Limb (tissue), 2 donors: ENCODE measurements around the gene MAPK8.
"Not testable (repeated sequence)": the region's sequence is repeated elsewhere in the genome, so short reads cannot be mapped to it uniquely, and the experiment has no call there.

Experiments
- DNase-seq, 2 donors: peaks; one replicate each; pipeline ENCODE4 v3.0.0-alpha.2; 2016; ENCODE audit errors: extremely low spot score in 2 of 2

MAPK8 gene

DNA sequence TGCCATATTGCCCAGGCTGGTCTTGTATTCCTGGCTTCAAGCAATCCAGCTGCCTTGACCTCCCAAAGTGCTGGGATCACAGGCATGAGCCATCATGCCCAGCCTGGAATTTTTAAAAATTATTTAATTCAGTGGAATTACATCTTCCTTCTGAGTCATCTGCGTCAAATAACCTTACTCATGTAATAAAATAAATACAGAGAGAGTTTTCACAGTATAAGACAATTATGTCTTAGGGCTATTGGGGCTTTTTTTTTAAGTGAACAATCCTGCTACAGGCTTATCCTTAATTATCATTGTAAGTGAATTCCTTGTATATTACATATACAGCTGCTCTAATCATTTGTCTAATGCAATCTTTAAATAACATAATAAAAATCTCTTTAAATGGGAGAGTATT, 108.3 kb downstream of the MAPK8 start:
- DNase-seq, result no peak

DNA sequence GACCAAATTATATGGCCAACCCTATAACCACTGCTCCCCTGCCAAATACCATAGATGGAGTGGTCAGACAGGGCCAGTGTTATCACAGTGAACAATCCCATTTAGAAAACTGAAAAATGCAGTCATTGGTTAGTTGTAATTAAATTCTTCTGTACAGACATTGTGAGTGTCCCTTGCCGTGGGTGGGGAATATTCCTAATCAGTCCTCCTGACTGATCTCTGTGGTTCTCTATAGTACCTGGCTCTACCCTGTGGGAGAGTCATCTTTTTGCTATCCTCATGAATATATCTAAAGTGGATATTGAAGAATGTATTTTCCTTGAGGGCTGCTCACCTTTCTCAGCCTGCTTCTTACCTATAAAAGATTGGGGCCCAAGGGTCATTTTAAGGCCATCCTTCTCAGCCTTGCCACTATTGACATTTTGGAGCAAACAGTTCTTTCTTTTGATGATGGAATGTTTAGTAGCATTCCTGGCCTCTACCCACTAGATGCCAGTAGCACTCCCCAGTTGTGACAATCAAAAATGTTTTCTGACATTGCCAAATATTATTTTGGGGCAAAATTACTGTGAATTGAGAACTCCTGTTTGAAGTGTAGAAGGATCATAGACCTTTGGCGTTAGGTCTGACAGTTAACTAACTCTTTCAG, 110.2 kb downstream of the MAPK8 start:
- DNase-seq, result no peak

DNA sequence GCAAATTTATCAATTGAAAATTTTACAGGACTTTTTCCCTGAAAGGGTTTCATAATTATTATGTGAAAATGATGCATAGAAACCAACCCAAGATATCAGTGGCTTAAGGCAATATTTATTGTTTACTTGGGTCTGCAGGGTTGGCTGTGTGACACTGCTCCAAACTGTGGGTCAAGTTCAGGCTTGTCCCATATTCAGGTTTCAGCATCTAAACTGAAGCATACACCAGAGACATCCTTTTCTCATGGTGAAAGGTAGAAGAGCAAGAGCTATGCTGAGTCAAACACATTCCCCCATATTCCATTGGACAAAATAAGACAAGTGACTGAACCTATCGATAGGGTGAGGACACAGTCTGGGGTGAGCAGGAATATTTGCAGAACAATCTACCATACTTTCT, 110.9 kb downstream of the MAPK8 start:
- no peak for DNase-seq

DNA sequence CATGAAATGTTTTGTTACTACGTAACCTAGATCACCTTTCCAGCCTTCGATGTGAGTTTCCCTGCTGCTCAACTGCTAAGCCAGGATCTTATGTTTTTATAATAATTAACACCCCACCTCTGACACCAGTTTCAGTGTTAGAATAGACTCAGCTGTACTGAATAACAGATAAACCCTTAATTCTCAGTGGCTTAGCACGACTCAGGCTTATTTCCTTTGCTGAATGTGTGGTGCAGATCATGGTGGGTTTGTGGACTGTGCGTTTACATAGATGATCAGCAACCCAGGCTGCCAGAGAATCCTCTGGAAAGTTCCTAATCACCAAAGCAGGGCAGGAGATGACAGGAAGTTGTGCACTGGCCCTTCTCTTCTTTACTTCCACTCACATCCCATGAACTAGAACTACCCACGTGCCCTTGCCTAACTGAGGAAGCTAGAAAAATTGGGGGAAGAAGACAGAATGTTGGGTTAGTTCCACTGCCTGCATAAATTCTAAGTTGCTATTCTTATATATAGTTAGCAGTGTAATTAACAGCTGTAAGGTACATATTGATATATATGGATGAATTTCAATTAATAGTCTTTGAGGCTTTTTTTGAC, 111.8 kb downstream of the MAPK8 start:
- no peak for DNase-seq

DNA sequence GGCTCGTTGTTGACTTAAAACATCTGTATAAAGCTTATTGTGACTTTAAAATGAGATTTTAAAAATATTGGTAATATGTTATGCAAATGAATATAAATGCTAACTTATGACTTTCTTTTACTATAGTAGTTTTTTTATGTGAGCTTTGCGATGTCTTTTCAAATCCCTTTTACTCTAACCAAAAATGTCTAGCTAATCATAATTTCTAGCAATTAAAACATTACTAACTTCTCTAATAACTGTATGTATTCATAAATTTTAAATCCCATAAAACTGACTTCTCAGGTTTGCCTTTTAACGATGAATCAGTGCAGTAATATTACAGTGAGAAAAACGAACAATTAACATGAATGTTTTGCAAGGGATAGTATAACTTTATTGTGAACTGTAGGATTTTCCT, 113.2 kb downstream of the MAPK8 start:
- no peak for DNase-seq

DNA sequence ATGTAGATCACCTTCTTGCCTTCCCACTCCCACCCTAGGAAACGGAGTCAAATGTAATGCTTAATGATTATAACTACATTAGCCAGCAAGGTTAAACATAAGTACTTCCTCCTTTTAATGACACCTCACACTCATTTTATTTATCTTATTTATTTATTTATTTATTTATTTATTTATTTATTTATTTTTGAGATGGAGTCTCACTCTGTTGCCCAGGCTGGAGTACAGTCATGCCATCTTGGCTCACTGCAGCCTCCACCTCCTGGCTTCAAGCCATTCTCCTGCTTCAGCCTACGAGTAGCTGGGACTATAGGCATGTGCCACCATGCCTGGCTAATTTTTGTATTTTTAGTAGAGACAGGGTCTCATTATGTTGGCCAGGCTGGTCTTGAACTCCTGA, 115.4 kb downstream of the MAPK8 start:
- DNase-seq, result not testable (repeated sequence)

DNA sequence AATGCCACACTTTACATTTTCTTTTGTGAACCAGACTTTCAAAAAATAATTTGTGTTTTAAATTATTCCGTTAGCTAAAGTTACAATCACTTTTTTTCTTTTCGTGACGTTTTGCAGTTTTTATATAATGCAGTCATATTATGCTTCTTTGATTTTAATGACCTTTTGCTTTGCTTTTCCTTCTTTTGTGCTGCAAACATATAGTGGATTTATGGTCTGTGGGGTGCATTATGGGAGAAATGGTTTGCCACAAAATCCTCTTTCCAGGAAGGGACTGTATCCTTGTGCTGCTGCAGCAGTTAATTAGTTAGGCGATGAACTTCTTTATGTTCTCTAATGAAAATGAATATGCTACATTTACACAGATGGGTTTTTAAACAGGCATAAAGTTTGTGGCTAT, 117.4 kb downstream of the MAPK8 start:
- no peak for DNase-seq

DNA sequence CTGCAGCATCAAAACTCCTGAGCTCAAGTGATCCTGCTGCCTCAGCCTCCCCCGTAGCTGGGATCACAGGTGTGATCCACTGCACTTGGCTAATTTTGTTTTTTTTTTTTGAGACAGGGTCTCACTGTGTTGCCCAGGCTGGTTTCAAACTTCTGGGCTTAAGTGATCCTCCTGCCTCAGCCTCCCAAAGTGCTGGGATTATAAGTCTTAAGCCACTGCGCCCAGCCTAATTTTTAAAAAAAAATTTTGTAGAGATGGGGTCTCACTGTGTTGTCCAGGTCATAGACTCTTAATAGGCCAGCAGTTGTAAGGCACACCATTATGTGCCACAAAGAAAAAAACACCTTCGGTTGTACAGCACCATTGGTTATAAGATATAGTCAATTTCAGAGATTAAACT, 122.4 kb downstream of the MAPK8 start:
- DNase-seq, result no peak

DNA sequence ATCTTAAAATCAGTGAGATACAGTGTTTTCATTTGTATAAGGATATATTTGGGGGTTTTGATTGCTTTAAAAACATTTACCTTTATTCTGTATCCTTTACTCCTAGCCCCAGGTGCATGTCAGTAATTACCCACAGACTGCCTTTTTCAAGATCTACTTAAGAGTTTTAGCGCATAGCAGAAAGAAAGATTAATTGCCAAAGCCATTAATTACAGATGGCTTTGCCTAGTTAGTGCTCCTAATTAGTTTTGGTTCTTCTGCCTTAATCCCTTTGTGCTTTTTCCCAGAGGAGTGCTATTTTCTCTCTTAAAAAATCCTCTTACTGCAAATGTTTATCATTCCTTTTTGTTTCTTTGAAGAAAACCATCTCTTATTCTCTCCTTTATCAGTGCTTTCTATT, 122.8 kb downstream of the MAPK8 start:
- no peak for DNase-seq

DNA sequence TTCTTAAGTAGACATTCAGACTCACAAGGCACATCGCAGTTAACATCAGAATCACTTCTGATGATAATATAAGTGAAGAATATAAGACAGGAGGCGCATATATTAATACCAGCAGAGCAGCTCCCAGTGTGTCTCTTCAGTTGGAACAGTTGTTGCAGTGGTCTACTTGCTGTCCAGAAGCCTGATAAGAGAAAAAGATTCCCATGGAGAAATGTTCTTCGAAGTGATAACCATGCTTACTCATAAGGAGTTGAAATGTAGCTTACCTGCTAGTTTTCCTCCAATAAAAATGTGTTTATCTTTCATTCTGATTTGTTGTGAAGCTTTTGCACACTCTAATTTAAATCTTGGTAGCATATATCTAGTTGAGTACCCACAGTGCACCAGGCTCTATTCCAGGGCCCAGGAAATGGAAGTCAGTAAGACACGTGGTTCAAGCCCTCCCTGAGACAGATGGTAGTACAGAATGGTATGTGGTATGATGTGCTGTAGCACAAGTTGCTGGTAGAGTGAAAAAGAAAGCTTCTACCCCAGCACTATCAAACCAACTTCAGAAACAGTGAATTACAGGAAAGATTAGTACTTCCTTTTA, 124.0 kb downstream of the MAPK8 start:
- no peak for DNase-seq

DNA sequence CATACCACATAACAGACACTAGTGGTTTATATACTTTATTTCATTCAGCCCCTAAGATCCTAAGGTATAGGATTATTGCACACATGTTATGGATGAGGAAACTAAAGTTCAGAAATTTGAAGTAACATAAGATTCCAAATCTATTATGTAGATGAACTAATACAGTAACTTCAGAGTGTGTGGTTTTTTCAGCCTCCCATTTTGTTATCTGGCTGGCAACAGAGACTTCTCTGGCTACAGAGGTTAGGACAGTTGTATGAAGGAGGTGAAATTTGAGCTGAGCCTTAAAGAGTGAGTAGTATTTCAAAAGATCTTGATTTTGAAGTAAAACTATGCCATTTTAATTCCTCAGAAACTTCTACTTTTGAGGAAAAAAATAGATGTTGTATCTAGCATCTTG, 125.4 kb downstream of the MAPK8 start:
- no peak for DNase-seq

DNA sequence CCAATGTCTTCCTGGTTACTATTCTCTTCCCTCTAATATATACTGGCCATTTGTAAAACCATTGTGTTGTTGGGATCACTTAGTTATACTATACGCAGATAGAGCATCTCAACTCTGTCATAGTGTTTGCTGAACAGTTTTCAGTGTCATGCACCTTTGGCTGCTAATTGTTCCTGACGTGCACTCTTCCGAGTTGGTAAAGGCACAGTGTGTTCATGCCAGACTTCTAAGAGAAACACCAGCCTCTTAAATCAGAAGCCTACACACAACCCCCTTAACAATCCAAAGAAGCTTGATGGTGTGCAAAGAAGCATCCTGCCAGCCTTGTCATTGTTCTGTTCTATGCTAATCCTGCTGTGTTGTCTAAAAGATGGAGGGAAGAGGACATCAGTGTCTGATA, 131.1 kb downstream of the MAPK8 start:
- no peak for DNase-seq

DNA sequence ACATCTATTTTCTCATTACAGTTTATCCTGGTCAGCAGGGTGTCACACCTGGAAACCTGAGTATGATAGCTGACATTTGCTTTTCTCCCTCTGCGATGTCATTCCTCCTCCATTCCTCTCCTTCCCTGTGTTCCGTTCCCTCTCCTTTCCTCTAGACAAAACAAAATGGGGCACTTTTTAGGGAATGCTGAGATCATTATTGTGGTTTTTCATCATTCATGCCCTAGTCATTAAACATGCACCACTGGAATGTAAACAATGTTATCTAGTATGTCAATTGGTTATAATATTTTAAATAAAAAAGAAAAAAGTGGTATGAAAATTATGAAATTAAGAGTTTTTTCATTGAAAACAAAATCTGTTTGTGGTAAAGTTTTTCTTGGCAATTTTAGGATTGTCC, 132.6 kb downstream of the MAPK8 start:
- no peak for DNase-seq

DNA sequence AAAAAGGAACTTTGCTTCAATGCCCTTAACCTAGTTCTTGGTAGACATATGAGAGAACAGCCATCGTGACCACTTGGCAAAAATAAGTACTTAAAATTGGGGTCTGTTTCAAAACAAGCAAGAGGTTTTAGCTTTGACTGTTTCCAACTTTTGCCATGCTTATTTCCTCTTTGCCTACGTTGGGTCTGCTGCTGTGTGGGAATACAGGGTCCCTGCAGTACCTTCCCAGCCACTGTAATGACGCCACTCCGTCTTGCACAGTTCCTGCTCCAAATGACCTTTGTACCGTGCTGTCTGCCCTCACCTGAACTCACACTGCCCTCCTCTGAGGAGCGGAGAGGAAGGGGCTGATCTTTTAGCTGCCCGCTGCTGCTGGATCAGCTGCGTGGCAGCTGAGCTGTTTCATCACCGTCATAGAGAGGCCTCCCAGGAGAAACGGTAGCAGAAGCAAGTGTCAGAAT, 133.1 kb downstream of the MAPK8 start:
- DNase-seq, result peak; percentile 12 to 22

DNA sequence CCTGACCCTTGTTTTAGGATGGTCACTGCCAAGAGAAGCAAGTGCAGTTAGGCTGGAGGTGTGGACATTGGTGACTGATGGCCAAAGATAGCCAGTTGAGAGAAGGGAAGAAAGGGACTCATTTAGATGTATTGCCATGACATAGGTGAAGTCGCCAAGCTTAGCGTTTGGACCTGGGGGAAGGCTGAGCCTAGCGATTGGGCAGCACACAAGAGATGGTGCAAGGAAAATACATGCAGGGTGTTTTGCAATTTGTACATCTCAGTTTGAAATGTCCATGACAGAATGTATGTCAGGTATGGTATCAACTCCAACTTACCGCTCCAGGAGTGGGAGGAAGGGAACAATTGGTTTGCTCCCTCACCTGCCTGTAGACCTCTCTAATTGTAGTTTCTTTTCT, 134.3 kb downstream of the MAPK8 start:
- DNase-seq, result no peak

DNA sequence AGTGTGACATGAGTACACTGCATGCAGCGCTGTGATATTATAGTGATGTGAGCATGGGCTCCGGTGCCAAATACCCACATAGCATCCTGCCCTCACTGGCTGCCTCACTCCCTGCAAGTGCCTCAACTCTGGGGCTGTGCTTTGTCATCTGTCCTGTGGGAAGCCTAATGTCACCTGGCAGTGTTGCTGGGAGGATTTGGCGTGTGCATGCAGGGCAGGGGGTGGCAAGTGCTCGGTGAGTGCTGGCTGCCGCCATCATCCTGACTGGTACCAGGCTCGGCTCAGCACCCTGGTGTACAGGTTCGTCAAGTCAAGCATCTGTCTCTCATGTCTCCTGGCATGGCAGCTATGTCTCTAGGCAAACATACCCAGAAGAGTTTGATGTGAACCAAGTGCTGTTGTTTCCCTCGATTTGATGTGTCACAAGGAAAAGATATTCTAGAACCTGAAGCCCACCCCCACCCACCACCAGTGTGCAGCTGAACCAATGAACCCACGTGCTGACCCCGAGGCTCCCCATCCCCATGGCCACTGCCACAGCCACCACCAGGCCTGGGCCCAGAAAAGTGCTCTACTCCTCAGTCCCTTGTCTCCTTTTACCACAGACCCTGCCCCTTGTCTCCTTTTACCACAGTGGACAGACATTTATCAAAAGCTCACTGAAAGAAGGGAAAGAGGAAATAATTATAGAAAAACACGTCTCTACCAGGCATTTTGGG, 135.8 kb downstream of the MAPK8 start:
- peak in 1 of 2 donors; percentile 23 for DNase-seq

DNA sequence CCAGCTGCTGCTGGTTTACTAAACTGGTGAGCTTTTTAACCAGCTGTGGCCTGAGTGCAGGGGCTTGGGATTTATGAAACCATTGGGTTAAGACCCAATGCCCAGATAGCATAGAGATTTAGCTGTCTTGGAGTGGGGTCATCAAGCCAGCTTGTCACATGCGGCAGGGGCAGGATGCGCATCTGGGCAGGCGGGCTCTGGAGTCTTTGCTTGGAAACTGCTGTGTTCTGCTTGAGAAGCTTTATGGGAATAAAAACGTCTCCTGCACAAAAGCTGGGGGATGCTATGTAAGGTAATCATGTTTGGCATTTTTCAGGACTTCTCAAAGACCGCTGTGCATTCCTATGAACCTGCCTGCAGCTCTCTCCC, 136.3 kb downstream of the MAPK8 start:
- peak in 1 of 2 donors; percentile 23 for DNase-seq

DNA sequence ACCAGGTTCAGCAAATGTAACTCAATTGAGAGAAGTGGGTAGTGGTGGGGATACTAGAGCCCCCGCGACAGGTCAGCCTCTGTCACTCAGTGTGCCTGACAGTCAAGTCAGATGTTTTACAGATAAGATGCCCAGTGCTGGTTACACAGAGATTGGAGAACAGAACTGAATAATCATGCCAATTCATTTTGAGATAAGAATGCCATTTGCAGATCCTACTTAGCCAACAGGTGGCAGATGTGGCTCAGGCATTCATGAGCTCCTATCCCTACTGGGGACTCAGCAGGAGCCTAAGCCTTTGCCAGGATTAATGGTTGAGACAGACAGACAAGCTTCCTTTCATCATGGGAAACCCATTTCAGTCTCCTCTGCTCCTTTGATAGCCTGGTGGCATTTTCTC, 137.8 kb downstream of the MAPK8 start:
- DNase-seq, result peak in 1 of 2 donors; percentile 18

DNA sequence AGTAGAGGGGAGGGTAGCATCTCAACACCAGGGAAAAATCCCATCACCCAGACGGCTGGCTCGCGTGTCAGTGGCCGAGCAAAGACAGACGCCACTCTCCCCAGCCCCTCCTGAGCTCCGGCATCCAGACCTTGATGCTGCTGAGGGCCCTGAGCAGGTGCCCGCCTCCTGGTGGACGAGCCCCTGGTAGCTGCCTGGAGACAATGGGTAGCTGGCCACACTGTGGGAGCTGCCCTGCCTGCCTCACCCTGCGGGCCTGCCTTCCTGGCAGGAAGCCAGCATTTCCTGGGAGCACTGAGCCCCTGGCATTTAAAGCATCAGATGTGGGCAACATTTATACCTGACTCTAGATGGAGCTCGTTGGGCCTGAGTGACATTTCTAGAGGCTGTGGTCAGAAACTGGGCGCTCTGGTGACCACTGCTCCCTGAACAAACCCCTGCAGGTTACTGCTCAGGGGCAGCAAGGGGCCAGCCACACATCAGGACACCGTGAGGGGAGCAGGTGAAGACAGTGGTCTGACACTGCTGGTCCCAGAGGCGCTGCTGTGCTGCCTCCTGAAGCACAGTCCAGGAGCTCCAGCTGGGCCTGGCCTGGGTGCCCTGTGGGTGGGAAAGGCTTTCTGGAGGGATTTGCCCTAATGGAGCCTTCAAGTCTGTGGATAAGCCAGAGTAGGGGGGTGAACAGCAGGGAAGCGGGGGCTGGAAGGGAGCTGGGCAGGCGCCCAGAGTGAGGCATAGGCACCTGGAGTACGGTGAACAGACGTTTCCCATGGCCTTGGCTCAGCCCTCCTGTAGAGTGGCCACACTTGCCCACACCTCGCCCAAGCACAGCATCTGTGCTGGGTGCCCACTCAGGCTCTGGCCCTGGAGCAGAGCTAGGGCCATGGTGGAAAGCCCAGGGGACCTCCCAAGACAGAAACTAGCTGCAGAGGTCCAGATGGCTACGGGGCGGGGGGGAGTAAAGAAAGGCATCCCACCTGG, 138.7 kb downstream of the MAPK8 start:
- DNase-seq, result peak in 1 of 2 donors; percentile 42

DNA sequence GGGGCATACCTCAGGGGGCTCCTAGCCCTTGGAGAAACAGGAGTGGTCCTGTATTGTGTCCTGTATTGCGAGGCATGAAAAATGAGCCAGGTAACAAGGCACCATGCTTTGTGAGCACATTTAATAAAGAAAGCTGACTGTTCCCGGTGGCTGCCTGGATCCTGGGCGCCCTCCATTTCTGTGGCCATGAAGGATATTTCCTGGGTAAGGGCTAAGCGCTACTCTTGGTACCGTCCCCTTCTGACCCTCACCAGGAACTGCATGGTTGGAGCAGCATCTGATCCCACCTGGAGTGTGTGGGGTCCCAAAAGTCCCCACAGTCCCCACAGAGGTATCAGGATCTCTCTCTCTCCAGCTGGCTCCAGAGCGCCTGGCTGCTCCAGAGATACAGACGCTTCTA, 139.5 kb downstream of the MAPK8 start:
- peak in 1 of 2 donors; percentile 20 for DNase-seq

DNA sequence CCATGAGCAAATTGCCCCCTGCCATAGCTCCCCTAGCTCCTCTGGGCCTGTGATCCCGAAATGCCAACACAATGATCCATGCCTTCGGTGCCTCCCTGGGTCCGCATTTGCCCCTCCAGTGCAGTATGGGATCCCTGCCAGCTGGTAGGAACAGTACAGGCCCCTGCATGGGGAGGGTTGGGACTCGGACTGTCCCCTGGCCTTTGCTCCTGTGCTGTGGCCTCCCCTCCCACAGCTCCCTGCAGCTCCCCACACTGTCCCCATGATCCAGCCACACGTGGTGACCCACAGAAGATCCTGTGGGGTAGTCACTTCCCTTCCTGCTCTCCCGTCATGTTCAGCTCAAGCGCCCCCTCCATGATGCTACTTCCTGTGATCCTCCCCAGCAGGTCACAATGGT, 140.3 kb downstream of the MAPK8 start:
- DNase-seq, result no peak
